ENCODE measurements around the gene COPS3. TPM values are rescaled to one million over a fixed set of nuclear protein-coding genes. Genes with fewer than 3 reads are reported as not detected.
A peak's percentile ranks its signal among the peaks of the same experiment; 100 is the strongest.

Gene COPS3
- total RNA-seq, 4 donors from 2014 or later, result 49.2 to 60.0 (median 57.9) TPM

DNA sequence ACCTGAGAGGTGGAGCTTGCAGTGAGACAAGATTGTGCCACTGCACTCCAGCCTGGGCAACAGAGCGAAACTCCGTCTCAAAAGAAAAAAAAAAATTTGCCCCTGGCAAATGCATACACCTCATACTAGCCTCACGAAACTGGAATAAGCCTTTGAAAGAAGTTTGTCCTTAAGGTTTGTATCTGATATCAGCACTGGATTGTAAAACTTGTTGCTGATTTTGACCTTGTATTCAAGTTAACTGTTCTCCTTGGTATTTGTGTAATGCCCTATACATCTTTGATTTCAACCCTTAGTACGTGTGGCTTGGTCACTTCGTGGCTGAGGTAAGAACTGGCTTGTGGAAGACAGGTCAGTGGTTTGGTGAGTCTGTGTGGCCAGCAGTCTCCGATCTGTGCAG is 37.9 kb downstream of the COPS3 start:
- 87 to 90% methylated on average over 6 of the region's 6 CpGs for WGBS, 2 donors
- intact Hi-C loops (cut with DNase I), result loop anchor here (10.0 kb wide), 1 partner anchor 238 kb away; no protein-coding TSS in a partner anchor
- Histone ChIP-seq H3K27me3 (no peaks in the 10 kb centered on the region), H3K9me3 (no peaks in the 10 kb centered on the region), H3K27ac (no peak overlapping the region), H3K4me3 (replicated peaks in 1 of 3) (no peak overlapping the region), H3K36me3 (peaks cover 20 to 22% of the 10 kb centered on the region in 2 donors), H3K4me1 (peaks cover 0 to under 1% of the 10 kb centered on the region in 2 donors)
- TF ChIP-seq, protein P1, sequence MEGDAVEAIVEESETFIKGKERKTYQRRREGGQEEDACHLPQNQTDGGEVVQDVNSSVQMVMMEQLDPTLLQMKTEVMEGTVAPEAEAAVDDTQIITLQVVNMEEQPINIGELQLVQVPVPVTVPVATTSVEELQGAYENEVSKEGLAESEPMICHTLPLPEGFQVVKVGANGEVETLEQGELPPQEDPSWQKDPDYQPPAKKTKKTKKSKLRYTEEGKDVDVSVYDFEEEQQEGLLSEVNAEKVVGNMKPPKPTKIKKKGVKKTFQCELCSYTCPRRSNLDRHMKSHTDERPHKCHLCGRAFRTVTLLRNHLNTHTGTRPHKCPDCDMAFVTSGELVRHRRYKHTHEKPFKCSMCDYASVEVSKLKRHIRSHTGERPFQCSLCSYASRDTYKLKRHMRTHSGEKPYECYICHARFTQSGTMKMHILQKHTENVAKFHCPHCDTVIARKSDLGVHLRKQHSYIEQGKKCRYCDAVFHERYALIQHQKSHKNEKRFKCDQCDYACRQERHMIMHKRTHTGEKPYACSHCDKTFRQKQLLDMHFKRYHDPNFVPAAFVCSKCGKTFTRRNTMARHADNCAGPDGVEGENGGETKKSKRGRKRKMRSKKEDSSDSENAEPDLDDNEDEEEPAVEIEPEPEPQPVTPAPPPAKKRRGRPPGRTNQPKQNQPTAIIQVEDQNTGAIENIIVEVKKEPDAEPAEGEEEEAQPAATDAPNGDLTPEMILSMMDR (IDR thresholded peaks at IDR 0.05), result no peak
- no peak for TF ChIP-seq POLR2A (IDR thresholded peaks at IDR 0.05)
- DNase-seq, result no peak

DNA sequence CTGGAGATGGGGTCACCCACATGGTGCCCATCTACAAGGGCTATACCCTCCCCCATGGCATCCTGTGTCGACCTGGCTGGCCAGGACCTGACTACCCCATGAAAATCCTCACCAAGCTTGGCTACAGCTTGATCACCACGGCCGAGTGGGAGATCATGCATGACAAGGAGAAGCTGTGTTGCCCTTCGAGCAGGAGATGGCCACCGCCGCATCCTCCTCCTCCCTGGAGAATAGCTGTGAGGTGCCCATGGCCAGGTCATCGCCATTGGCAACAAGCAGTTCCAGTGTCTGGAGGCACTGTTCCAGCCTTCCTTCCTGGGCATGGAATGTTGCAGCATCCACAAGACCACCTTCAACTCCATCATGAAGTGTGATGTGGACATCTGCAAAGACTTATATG is 38.8 kb downstream of the COPS3 start:
- H3K4me1 ChIP-seq, result peaks cover 2 to 4% of the 10 kb centered on the region in 2 donors
- H3K36me3 ChIP-seq, result peaks cover 13 to 17% of the 10 kb centered on the region in 2 donors
- H3K27me3 ChIP-seq, result no peaks in the 10 kb centered on the region
- 93 to 98% methylated on average over 7 of the region's 7 CpGs for WGBS, 2 donors
- DNase-seq, result no peak
- intact Hi-C loops (cut with DNase I), result loop anchor here (10.0 kb wide), 1 partner anchor 237 kb away; no protein-coding TSS in a partner anchor
- TF ChIP-seq, protein P1 (IDR thresholded peaks at IDR 0.05), result no peak
- TF ChIP-seq POLR2A (IDR thresholded peaks at IDR 0.05), result no peak
- H3K27ac ChIP-seq, result no peak overlapping the region
- no peaks in the 10 kb centered on the region for H3K9me3 ChIP-seq
- H3K4me3 ChIP-seq (replicated peaks in 1 of 3), result no peak overlapping the region

DNA sequence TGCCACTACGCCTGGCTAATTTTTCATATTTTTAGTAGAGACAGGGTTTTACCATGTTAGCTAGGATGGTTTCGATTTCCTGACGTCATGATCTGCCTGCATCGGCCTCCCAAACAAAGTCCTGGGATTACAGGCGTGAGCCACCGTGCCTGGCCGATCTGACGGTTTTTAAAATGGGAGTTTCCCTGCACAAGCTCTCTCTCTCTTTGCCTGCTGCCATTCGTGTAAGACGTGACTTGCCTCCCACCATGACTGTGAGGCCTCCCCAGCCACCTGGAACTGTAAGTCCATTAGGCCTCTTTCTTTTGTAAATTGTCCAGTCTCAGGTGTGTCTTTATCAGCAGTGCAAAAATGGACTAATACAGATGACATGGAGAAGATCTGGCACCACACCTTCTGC is 39.4 kb downstream of the COPS3 start:
- Histone ChIP-seq H3K36me3 (peaks cover 7 to 16% of the 10 kb centered on the region in 2 donors), H3K4me3 (replicated peaks in 1 of 3) (no peak overlapping the region), H3K9me3 (no peaks in the 10 kb centered on the region), H3K4me1 (peaks cover 2 to 4% of the 10 kb centered on the region in 2 donors), H3K27me3 (no peaks in the 10 kb centered on the region), H3K27ac (no peak overlapping the region)
- WGBS, 2 donors, result 84 to 85% methylated on average over 10 of the region's 10 CpGs
- TF ChIP-seq, protein P1 (IDR thresholded peaks at IDR 0.05), result no peak
- no peak for TF ChIP-seq POLR2A (IDR thresholded peaks at IDR 0.05)
- intact Hi-C loops (cut with DNase I), result loop anchor here (10.0 kb wide), 1 partner anchor 237 kb away; no protein-coding TSS in a partner anchor
- DNase-seq, result no peak

DNA sequence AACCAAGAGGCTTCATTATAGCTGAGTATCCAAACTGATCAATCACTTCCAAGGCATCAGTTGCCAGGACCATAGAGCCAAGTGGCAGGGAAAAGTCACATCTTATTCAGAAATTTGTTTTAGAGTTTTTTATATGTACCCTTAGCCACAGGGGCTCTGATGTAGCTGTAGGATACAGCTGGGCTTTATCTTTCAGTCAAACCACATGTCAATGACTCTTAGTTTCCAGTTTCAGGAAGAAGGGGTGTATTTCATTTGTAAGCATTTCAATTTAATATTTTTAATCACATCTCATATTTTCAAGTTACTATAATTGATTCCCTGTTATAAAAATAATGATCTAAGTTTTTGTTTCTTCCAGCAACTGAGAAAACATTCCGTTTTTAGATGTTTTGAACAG is 41.2 kb downstream of the COPS3 start:
- H3K27ac ChIP-seq, result no peak overlapping the region
- no peak overlapping the region for H3K4me3 ChIP-seq (replicated peaks in 1 of 3)
- no peaks in the 10 kb centered on the region for H3K36me3 ChIP-seq
- peaks cover 16% of the 10 kb centered on the region in 2 donors for H3K4me1 ChIP-seq
- TF ChIP-seq, protein P1 (IDR thresholded peaks at IDR 0.05), result no peak
- TF ChIP-seq POLR2A (IDR thresholded peaks at IDR 0.05), result no peak
- no peaks in the 10 kb centered on the region for H3K27me3 ChIP-seq
- no peaks in the 10 kb centered on the region for H3K9me3 ChIP-seq
- intact Hi-C loops (cut with DNase I), result loop anchor here (10.0 kb wide), 1 partner anchor 235 kb away; no protein-coding TSS in a partner anchor
- no peak for DNase-seq
- 65 to 68% methylated on average over 1 of the region's 1 CpG for WGBS, 2 donors

DNA sequence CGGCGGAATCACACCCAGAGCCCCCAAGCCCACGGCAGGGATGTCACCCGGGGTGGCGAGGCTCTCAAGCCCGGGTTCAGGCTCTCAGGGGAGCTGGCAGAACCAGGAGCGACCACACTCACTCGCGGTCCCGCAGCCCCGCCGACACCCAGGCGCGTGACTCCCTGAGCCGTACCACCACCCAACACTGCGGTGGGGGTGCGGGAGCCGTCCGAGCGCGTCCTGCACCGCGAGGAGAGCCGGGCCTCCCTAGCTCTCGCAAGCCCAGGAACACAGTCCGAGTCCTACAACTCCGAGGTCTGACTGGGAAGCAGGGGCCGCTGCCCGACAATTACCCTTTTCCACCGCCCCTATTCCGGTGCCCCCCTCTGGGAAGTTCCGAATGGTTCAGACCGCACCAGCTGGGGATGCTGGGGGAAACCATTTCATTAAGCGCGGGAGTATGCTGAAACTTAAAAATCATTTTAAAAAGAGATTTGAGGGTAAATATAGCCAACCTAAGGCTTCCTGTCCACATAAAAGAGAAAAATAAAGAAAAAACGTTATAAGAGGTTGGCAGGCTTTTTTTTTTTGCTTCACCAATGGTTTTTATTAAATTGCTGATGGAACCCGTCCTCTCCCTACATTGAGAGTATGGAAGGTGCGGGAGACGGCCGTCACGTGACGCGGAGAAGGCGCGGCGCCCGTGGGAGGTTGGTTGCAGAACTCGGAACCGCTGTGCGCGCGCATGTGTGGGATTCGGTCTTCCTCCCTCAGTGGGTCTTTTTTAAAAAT is 43.8 kb downstream of the COPS3 start, which contains the start of gene FLCN:
Gene FLCN (minus strand): TSS at position 143 of the 774 bp plus-strand sequence. CDS start 9,031 bp downstream, outside the sequence.
- WGBS, 2 donors, result 0% methylated on average over 32 to 35 of the region's 53 CpGs
- Histone ChIP-seq H3K27me3 (no peaks in the 10 kb centered on the region), H3K9me3 (no peaks in the 10 kb centered on the region), H3K27ac (peak within 1 kb of the TSS; percentile 95 to 98 (median 97)), H3K4me3 (replicated peaks in 1 of 3) (peak within 1 kb of the TSS; percentile 45 to 100 (median 99)), H3K36me3 (peaks cover 3 to 4% of the 10 kb centered on the region in 2 donors), H3K4me1 (peaks cover 16 to 28% of the 10 kb centered on the region in 2 donors)
- peak; percentile 92 to 93 for DNase-seq
- TF ChIP-seq POLR2A (IDR thresholded peaks at IDR 0.05), result peak; percentile 51 to 88
- TF ChIP-seq, protein P1 (IDR thresholded peaks at IDR 0.05), result peak in 1 of 6 experiments; percentile 39
- intact Hi-C loops (cut with DNase I), result no loop called here
